ENCODE data around the gene RIPK1. TPM values are rescaled to one million over a fixed set of nuclear protein-coding genes. Genes with fewer than 3 reads are reported as not detected.

RIPK1 gene

DNA sequence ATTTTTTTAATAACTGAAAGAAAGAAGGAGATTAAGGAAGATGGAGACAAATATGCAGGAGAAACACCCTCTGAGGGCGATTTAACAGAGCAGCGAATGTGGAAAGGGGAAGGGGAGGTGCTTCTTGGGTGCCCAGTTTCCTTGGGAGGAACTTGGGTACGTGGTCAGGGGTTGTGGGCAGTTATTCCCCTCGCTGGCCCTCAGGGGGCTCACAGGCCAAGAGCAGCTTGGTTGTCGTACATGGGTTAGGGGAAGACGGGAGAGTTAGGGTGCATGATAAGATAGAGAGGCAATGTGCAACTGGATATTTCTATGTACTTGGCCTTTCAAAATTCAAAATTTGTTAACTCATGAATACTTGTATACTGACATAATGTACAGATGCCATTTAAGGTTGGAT lies 96.1 kb downstream of the RIPK1 start:
- H3K4me3 ChIP-seq (ENCODE audit: low read length) = no peak overlapping the region
- no peaks in the 10 kb centered on the region for H3K27me3 ChIP-seq (ENCODE audit: insufficient read depth, low read length, poor library complexity)
- peaks cover 2% of the 10 kb centered on the region for H3K79me1 ChIP-seq (ENCODE audit: low read length)
- H2AK5ac ChIP-seq (ENCODE audit: low read length) = peak overlapping the region; percentile 93
- peaks cover 33% of the 10 kb centered on the region for H3K4me1 ChIP-seq (ENCODE audit: control insufficient read depth, low read depth, low read length)
- peak overlapping the region; percentile 90 for H3K4ac ChIP-seq (ENCODE audit: low read depth, low read length)
- H4K5ac ChIP-seq (ENCODE audit: low read length) = no peak overlapping the region
- peak overlapping the region; percentile 99 for H2BK5ac ChIP-seq (ENCODE audit: low read length)
- H4K8ac ChIP-seq (ENCODE audit: low read depth, low read length) = no peak overlapping the region
- DNase-seq = peak; percentile 60
- H3K56ac ChIP-seq (ENCODE audit: low read length) = peak overlapping the region; percentile 81
- no peak overlapping the region for H3K23ac ChIP-seq (ENCODE audit: low read length)
- H2BK15ac ChIP-seq (replicated peaks; ENCODE audit: low read depth) = no peak overlapping the region
- no peak overlapping the region for H3K9ac ChIP-seq (ENCODE audit: low read length)
- H2BK120ac ChIP-seq (ENCODE audit: low read depth, low read length) = no peak overlapping the region
- H3K4me2 ChIP-seq (ENCODE audit: low read length) = no peak overlapping the region
- peak overlapping the region; percentile 99 for H3K18ac ChIP-seq (ENCODE audit: low read length)
- no CpG with 5 or more reads among the region's 6 CpGs for WGBS (ENCODE audit: extremely low coverage, insufficient coverage, low lambda C conversion rate)
- peaks cover 7% of the 10 kb centered on the region for H3K79me2 ChIP-seq (ENCODE audit: control insufficient read depth, insufficient read depth, low read length)
- H3K36me3 ChIP-seq (ENCODE audit: control insufficient read depth, insufficient read depth, low read length) = no peaks in the 10 kb centered on the region
- peak overlapping the region; percentile 99 for H3K27ac ChIP-seq (ENCODE audit: low read depth, low read length)

Small RNA genes within 50 kb of the gene (small RNA-seq; reads per million reads assigned to genes)
- gene AL133351.4 (ENCODE audit: insufficient read depth) (not detected), gene RNA5SP201 (ENCODE audit: insufficient read depth) (not detected)
